Right lobe of liver (tissue), 6 donors: Measurements from ENCODE around the gene KLHL10. TPM values are rescaled to one million over a fixed set of nuclear protein-coding genes. Genes with fewer than 3 reads are reported as not detected.
A peak's percentile ranks its signal among the peaks of the same experiment; 100 is the strongest.

Experiments used
- ATAC-seq, 4 donors: fragments of 200-7000 bp; cut with Tn5 transposase; one replicate each; pipeline ENCODE4 v1.9.1; 2020; ENCODE audit warnings: mild to moderate bottlenecking in 4 of 4, moderate library complexity in 4 of 4
- DNase-seq, 3 donors: peaks; one replicate each; pipeline ENCODE4 v3.0.0-alpha.2; 2020
- H3K27ac ChIP-seq, 3 donors: fragments of 200-600 bp; one replicate each; pipeline ENCODE4 v1.8.0; 2022
- H3K27me3 ChIP-seq, 2 donors: fragments of 200-600 bp; one replicate each; pipeline ENCODE4 v1.8.0; 2022
- H3K36me3 ChIP-seq, 4 donors: fragments of 200-600 bp; sonication (generic) in 1 of 4; one replicate each; pipeline versions ENCODE4 v1.5.1 to v1.8.0; 2017 to 2022; ENCODE audit warnings: control low read depth in 1 of 4
- H3K4me1 ChIP-seq, 4 donors: fragments of 200-600 bp; sonication (generic) in 1 of 4; one replicate each; pipeline versions ENCODE4 v1.5.1 to v1.8.0; 2017 to 2022; ENCODE audit warnings: control low read depth in 1 of 4
- H3K4me3 ChIP-seq, 3 donors: fragments of 200-600 bp; one replicate each; pipeline ENCODE4 v1.8.0; 2022
- H3K9me3 ChIP-seq, 4 donors: fragments of 200-600 bp; sonication (generic) in 1 of 4; one replicate each; pipeline versions ENCODE4 v1.5.1 to v1.8.0; 2017 to 2022; ENCODE audit warnings: control low read depth in 1 of 4
- CTCF ChIP-seq, 4 donors: fragments of 200-600 bp in 3 of 4; fragments of 450-650 bp in 1 of 4; IDR thresholded peaks; one replicate each; pipeline versions ENCODE4 v1.5.1 to v1.8.0; 2016 to 2022; ENCODE audit warnings: antibody characterized with exemption in 4 of 4, mild to moderate bottlenecking in 2 of 4
- POLR2A ChIP-seq: fragments of 450-650 bp; IDR thresholded peaks from one replicate; pipeline ENCODE4 v1.6.1; 2017; ENCODE audit warnings: antibody characterized with exemption, mild to moderate bottlenecking
- WGBS: methylation state at CpG from one replicate; pipeline ENCODE4 v1.1.6; 2018; ENCODE audit warnings: low coverage, low lambda C conversion rate; ENCODE audit not compliant: insufficient coverage; ENCODE audit errors: missing lambda C conversion rate; 5-methylcytosine and 5-hydroxymethylcytosine counted together
- intact Hi-C, 2 donors: fragments of 100-400 bp; cut with DNase I; formaldehyde crosslinking; loops; one replicate each; pipeline versions ENCODE4 v1.11.2 to v1.14.1; 2022
- long read RNA-seq: library from polyadenylated mRNA; unstranded; transcript quantifications from one replicate; pipeline ENCODE4 v2.0.0, GENCODE V29; 2019
- total RNA-seq, 6 experiments: library from RNA; depleted of rRNA in 2 of 6; stranded (reverse); fragments of >200 nt in 2 of 6; fragmentation: NEBNext Ultra II Directional in 3 of 6; extraction: Animal tissue kit (Norgen Biotek cat#: 25700) in 3 of 6; gene quantifications; one replicate each; pipeline versions ENCODE4 v1.1.0 to v1.2.4, GENCODE V29; 2016 to 2023
- donor health status: DM: no; HTN: yes; CAD: no.
- donor health status: DM: no; HTN: no; CAD: no.
- donor health status: DM: no; HTN: no; CAD: no.
- donor health status: DM: no; HTN: yes; CAD: no.
- donor health status: DM: no; HTN: yes; CAD: no.

KLHL10 gene
- total RNA-seq, result not detected
- long read RNA-seq, result 0 reads

GRCh38 chr17:41837761-41838538 lies at the start of gene KLHL10:
KLHL10 (plus strand) TSS chr17:41837825; CDS start chr17:41837933, 108 bp downstream.
- Histone ChIP-seq H3K27me3 (no peaks in the 10 kb centered on the region), H3K9me3 (no peaks in the 10 kb centered on the region), H3K36me3 (no peaks in the 10 kb centered on the region), H3K27ac (no peak within 1 kb of the TSS), H3K4me1 (peaks cover 0 to 6% (median 0%) of the 10 kb centered on the region in 4 donors), H3K4me3 (peak within 1 kb of the TSS in 1 of 3 donors; percentile 96)
- intact Hi-C loops, result no loop called here
- no peak for ATAC-seq
- no peak for DNase-seq
- TF ChIP-seq CTCF (IDR thresholded peaks at IDR 0.05) (no peak), POLR2A (no peak)
- WGBS, result 85% methylated on average over 13 of the region's 15 CpGs

GRCh38 chr17:41792845-41793783 lies 44.5 kb upstream of the KLHL10 start:
- ATAC-seq (peak; percentile 23 to 62 (median 46)), DNase-seq (no peak)
- Histone ChIP-seq H3K4me3 (no peak overlapping the region), H3K27ac (no peak overlapping the region), H3K4me1 (peaks cover 0 to 3% (median 0%) of the 10 kb centered on the region in 4 donors), H3K27me3 (no peaks in the 10 kb centered on the region), H3K9me3 (no peaks in the 10 kb centered on the region), H3K36me3 (no peaks in the 10 kb centered on the region)
- 46% methylated on average over 6 of the region's 22 CpGs for WGBS
- TF ChIP-seq POLR2A, result no peak
- TF ChIP-seq CTCF (IDR thresholded peaks at IDR 0.05), result no peak
- intact Hi-C loops, result no loop called here

GRCh38 chr17:41793784-41794539 lies 43.7 kb upstream of the KLHL10 start:
- WGBS, result 70% methylated on average over 9 of the region's 14 CpGs
- intact Hi-C loops, result no loop called here
- H3K36me3 ChIP-seq, result no peaks in the 10 kb centered on the region

More at GRCh38 chr17:41793784-41794539, 43.7 kb upstream of the KLHL10 start:
- no peak for DNase-seq
- Histone ChIP-seq H3K9me3 (no peaks in the 10 kb centered on the region), H3K4me3 (no peak overlapping the region), H3K27ac (no peak overlapping the region), H3K4me1 (peaks cover 0 to 3% (median 0%) of the 10 kb centered on the region in 4 donors), H3K27me3 (no peaks in the 10 kb centered on the region)
- TF ChIP-seq POLR2A (no peak), CTCF (IDR thresholded peaks at IDR 0.05) (no peak)
- no peak for ATAC-seq
